ENCODE data around the gene UNK.

Gene UNK

DNA sequence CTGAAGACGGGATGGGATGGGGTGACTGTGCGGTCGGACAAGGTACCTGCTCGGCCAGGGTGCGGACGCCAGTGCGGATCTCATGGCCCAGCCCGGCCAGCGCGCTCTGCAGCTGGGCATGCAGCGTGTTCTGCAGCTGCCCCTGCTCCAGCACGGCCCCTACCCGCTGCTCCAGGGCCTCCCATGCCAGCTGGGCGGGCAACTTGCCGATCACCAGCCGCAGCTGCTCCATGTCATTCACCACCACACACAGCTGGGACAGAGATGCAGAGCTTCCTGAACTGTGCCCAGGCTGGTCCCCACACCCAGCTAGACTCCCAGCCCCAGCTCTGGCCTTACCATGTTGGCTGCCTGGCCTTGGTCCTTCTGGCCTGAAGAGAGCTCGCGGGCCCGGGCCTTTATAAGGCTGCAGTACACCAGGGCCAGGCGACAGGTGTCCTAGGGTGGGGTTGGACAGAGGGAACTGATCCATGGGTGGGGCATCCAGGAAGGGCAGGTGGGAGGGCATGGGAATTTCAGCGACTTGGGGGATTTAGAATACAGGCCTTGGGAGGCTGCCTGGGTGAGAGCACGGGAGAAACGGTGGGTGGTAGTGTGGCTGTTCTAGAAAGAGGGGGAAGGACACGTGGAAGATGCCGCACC lies 49.8 kb downstream of the UNK start:
- CTCF ChIA-PET, result interaction anchor here (0.5 to 1.4 kb wide), 6 partner anchors 12 to 518 kb away, joined by 3 to 5 read pairs (median 4); no protein-coding TSS in a partner anchor
- POLR2A ChIA-PET (ENCODE audit: low non-redundant PET), result interaction anchor here (0.6 kb wide), 2 partner anchors 9 to 10 kb away, joined by 3 to 4 read pairs; no protein-coding TSS in a partner anchor
- peak overlapping the region; percentile 27 for H3K27ac ChIP-seq
- no peak for DNase-seq (ENCODE audit: low spot score)
- TF ChIP-seq, protein P1, sequence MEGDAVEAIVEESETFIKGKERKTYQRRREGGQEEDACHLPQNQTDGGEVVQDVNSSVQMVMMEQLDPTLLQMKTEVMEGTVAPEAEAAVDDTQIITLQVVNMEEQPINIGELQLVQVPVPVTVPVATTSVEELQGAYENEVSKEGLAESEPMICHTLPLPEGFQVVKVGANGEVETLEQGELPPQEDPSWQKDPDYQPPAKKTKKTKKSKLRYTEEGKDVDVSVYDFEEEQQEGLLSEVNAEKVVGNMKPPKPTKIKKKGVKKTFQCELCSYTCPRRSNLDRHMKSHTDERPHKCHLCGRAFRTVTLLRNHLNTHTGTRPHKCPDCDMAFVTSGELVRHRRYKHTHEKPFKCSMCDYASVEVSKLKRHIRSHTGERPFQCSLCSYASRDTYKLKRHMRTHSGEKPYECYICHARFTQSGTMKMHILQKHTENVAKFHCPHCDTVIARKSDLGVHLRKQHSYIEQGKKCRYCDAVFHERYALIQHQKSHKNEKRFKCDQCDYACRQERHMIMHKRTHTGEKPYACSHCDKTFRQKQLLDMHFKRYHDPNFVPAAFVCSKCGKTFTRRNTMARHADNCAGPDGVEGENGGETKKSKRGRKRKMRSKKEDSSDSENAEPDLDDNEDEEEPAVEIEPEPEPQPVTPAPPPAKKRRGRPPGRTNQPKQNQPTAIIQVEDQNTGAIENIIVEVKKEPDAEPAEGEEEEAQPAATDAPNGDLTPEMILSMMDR (conservative IDR thresholded peaks at IDR 0.05; ENCODE audit: low read depth), result no peak

DNA sequence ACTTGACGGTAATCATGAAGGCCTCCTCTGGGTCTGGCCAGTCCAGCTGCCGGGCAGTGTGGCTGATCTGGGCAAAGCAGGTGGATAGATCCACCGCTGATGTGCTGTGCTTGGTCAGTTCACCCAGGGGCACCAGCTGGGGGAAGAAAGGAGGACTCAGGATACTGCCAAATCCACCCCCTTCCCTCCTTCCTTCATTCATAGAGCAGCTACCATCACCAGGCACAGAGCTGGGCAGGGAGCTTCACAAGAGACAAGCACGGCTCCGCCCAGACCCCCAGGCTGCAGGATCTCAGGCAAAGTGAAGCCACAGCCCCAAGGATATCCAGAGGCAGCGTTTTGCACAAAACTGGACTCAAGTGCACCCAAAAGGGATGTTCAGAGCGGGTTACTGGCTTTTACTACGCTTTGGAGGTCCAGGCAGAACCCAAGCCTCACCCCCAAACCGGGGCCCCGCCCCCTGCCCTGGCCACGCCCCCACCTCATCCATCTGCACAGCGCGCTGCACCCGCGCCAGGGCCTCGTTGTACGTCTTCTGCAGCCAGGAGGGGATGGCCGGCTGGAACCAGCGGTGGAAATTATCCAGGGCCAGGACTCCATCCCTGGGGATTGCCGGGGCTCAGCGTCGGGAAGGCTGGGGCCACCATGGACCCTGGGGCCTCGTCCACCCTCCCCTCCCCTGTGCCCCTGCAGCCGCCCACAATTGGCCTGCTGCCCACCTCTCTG lies 50.5 kb downstream of the UNK start:
- TF ChIP-seq, protein P1 (conservative IDR thresholded peaks at IDR 0.05; ENCODE audit: low read depth), result no peak
- no peak for DNase-seq (ENCODE audit: low spot score)
- peak overlapping the region; percentile 27 for H3K27ac ChIP-seq

DNA sequence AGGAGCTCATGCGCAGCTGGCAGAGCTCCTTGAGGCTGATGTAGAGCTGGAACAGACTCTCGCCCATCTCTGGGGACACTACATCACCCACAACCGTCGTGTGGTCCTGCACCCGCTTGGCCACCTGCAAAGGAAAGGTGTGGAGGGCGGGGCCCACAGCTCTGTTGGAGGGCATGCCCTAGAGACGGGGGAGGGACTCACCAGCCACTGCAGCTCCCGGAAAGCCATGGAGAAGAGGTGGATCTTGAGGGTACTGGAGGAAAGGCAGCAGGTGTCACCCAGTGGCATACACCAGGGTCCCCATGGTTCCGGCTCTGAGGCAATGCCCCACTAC lies 51.0 kb downstream of the UNK start:
- peak overlapping the region; percentile 26 for H3K27ac ChIP-seq
- CTCF ChIA-PET, result interaction anchor here (0.7 to 1.1 kb wide), 3 partner anchors 10 to 86 kb away, joined by 3 to 4 read pairs (median 3); no protein-coding TSS in a partner anchor
- TF ChIP-seq, protein P1 (conservative IDR thresholded peaks at IDR 0.05; ENCODE audit: low read depth), result no peak
- POLR2A ChIA-PET (ENCODE audit: low non-redundant PET), result interaction anchor here (1.3 kb wide), 1 partner anchor 56 kb away, joined by 3 read pairs; a partner anchor contains a TSS
- DNase-seq (ENCODE audit: low spot score), result no peak

More for the DNA sequence above, 50.5 kb downstream of the UNK start:
- CTCF ChIA-PET, result interaction anchor here (0.7 to 1.1 kb wide), 2 partner anchors 11 to 21 kb away, joined by 3 to 4 read pairs; no protein-coding TSS in a partner anchor
- POLR2A ChIA-PET (ENCODE audit: low non-redundant PET), result interaction anchor here (0.6 kb wide), 2 partner anchors 10 to 11 kb away, joined by 3 to 4 read pairs; no protein-coding TSS in a partner anchor

DNA sequence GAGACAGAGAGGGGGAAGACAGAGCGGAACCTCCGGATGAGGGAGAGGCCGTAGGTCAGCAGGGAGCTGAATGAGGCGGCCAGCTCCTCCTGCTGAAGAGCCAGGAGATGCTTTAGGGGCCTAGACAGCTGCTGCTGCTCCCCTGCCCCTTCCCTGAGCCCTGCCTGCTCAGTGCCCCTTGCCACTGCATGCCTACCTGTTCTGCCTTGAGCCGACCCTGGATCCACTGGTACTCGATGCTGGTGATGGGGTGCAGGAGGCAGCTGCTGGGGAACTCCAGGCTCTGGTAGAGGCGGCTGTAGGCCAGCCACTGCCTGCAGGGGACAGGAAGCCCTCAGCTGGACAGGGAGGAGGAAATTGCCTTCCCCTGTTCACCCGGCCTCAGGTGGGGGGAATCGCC lies 52.0 kb downstream of the UNK start:
- TF ChIP-seq, protein P1 (conservative IDR thresholded peaks at IDR 0.05; ENCODE audit: low read depth), result no peak
- DNase-seq (ENCODE audit: low spot score), result no peak
- ChIA-PET CTCF (interaction anchor here (0.6 to 1.0 kb wide), 4 partner anchors 87 to 203 kb away, joined by 3 to 5 read pairs (median 3); no protein-coding TSS in a partner anchor), POLR2A (ENCODE audit: low non-redundant PET) (interaction anchor here (1.3 kb wide), 1 partner anchor 57 kb away, joined by 3 read pairs; a partner anchor contains a TSS)
- peak overlapping the region; percentile 26 for H3K27ac ChIP-seq

DNA sequence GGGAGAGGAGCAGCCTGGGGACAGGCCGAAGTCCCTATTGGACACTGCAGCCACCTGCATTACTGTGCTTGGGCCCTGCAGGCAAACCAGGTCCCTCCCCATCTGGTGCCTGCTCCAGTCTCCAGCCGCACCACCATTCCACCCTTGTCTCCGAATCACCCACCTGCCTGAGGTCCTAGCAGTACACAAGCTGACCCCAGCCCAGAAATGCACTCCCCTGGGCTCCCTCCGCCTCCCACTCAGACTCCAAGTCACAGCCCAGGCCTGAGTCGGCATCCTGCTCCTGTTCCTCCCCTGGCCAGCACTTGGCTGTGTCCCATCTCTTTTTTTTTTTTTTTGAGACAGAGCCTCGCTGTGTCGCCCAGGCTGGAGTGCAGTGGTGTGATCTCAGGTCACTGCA lies 53.3 kb downstream of the UNK start:
- ChIA-PET POLR2A (ENCODE audit: low non-redundant PET) (no interaction called here), CTCF (no interaction called here)
- DNase-seq (ENCODE audit: low spot score), result no peak
- H3K27ac ChIP-seq, result peak overlapping the region; percentile 31
- TF ChIP-seq, protein P1 (conservative IDR thresholded peaks at IDR 0.05; ENCODE audit: low read depth), result no peak

DNA sequence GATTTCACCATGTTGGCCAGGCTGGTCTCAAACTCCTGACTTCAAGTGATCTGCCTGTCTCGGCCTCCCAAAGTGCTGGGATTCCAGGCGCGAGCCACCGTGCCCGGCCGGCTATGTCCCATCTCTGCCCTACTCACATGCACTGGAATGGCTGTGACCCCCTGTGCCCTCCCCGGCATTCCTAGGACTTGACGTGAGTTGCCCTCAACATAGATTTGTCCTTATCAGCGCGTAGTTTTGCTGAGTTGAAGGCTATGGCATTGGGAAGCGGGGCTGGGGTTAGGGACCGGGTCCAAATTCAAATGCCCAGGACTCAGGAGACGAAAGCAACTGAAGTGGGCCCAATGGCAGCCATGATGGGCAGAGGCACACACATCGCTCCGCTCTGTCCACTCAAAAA lies 53.8 kb downstream of the UNK start:
- TF ChIP-seq, protein P1 (conservative IDR thresholded peaks at IDR 0.05; ENCODE audit: low read depth), result no peak
- ChIA-PET POLR2A (ENCODE audit: low non-redundant PET) (no interaction called here), CTCF (no interaction called here)
- peak overlapping the region; percentile 31 for H3K27ac ChIP-seq
- DNase-seq (ENCODE audit: low spot score), result no peak

Data from RWPE1 (cell line).